Activated CD8-positive, alpha-beta T cell treated with anti-CD3 and anti-CD28 coated beads, Interleukin-2, amount 10 ng/mL, durations not matched to agents 7 days and 5 days (primary cell): Measurements from ENCODE around the gene IL17C. TPM values are rescaled to one million over a fixed set of nuclear protein-coding genes. Genes with fewer than 3 reads are reported as not detected.
"Not testable (repeated sequence)": the region's sequence is repeated elsewhere in the genome, so short reads cannot be mapped to it uniquely, and the experiment has no call there.

Source experiments
- ATAC-seq: fragments of 150-1000 bp; cut with Tn5 transposase; one replicate; pipeline ENCODE4 v1.10.0; 2021; ENCODE audit warnings: moderate library complexity
- CTCF ChIA-PET: fragments of 350-600 bp; sonication (Branson Sonifier 250); formaldehyde crosslinking; loops from one replicate; lab custom pipeline; 2021; ENCODE audit warnings: antibody characterized with exemption; lab: Charles Lee
- POLR2A ChIA-PET: fragments of 350-600 bp; sonication (Branson Sonifier 250); formaldehyde crosslinking; loops from one replicate; lab custom pipeline; 2021; ENCODE audit warnings: antibody characterized with exemption; lab: Charles Lee
- DNase-seq: peaks from one replicate; pipeline ENCODE4 v3.0.0-alpha.2; 2020
- H3K27ac Mint-ChIP-seq: one replicate; pipeline ENCODE4 v1.8.0; 2021; ENCODE audit warnings: mild to moderate bottlenecking, mixed read lengths
- H3K27me3 Mint-ChIP-seq: one replicate; pipeline ENCODE4 v1.8.0; 2021; ENCODE audit warnings: low read depth, mixed read lengths
- H3K36me3 Mint-ChIP-seq: one replicate; pipeline ENCODE4 v1.8.0; 2021; ENCODE audit warnings: low read depth, mixed read lengths
- H3K4me1 Mint-ChIP-seq: one replicate; pipeline ENCODE4 v1.8.0; 2021; ENCODE audit warnings: low read depth, mixed read lengths
- H3K4me3 Mint-ChIP-seq: one replicate; pipeline ENCODE4 v1.8.0; 2021; ENCODE audit warnings: mild to moderate bottlenecking, mixed read lengths
- H3K9me3 Mint-ChIP-seq: one replicate; pipeline ENCODE4 v1.8.0; 2022; ENCODE audit warnings: mixed read lengths; ENCODE audit not compliant: insufficient read depth
- total RNA-seq, 2 experiments: library from RNA; stranded (reverse); gene quantifications; one replicate each; pipeline ENCODE4 v1.2.3, GENCODE V29; 2021

IL17C gene
- total RNA-seq, 2 experiments from 2014 or later, result 0.37 TPM; not detected in 1

- H3K4me3 Mint-ChIP-seq, result no peak overlapping the region
- peaks cover 42% of the 10 kb centered on the region for H3K36me3 Mint-ChIP-seq
- no peaks in the 10 kb centered on the region for H3K4me1 Mint-ChIP-seq
- ATAC-seq, result no peak
- no peaks in the 10 kb centered on the region for H3K27me3 Mint-ChIP-seq
- POLR2A ChIA-PET, result no interaction called here
- H3K9me3 Mint-ChIP-seq, result no peaks in the 10 kb centered on the region
- DNase-seq, result no peak
- H3K27ac Mint-ChIP-seq, result no peak overlapping the region
- CTCF ChIA-PET, result no interaction called here
Observed at GRCh38 chr16:88599092-88599733, 39.2 kb upstream of the IL17C start.

GRCh38 chr16:88599825-88600538 lies 38.4 kb upstream of the IL17C start:
- DNase-seq (no peak), ATAC-seq (no peak)
- Mint-ChIP-seq H3K4me3 (no peak overlapping the region), H3K4me1 (no peaks in the 10 kb centered on the region), H3K36me3 (peaks cover 44% of the 10 kb centered on the region), H3K27me3 (no peaks in the 10 kb centered on the region), H3K27ac (no peak overlapping the region), H3K9me3 (no peaks in the 10 kb centered on the region)
- ChIA-PET POLR2A (no interaction called here), CTCF (no interaction called here)

- Mint-ChIP-seq H3K9me3 (no peaks in the 10 kb centered on the region), H3K4me1 (no peaks in the 10 kb centered on the region), H3K4me3 (no peak overlapping the region), H3K36me3 (peaks cover 41% of the 10 kb centered on the region), H3K27ac (no peak overlapping the region), H3K27me3 (no peaks in the 10 kb centered on the region)
- ChIA-PET CTCF (interaction anchor here (1.4 kb wide), 1 partner anchor 10 kb away, joined by 3 read pairs; no protein-coding TSS in a partner anchor), POLR2A (no interaction called here)
- no peak for ATAC-seq
- no peak for DNase-seq
Observed at GRCh38 chr16:88600539-88600896, 37.9 kb upstream of the IL17C start.

GRCh38 chr16:88601313-88602036 lies 36.9 kb upstream of the IL17C start:
- H3K36me3 Mint-ChIP-seq, result peaks cover 39% of the 10 kb centered on the region
- ATAC-seq (no peak), DNase-seq (no peak)
- no peak overlapping the region for H3K27ac Mint-ChIP-seq
- POLR2A ChIA-PET, result no interaction called here
- CTCF ChIA-PET, result interaction anchor here (1.4 kb wide), 1 partner anchor 9 kb away, joined by 3 read pairs; no protein-coding TSS in a partner anchor
- H3K4me3 Mint-ChIP-seq, result no peak overlapping the region
- H3K4me1 Mint-ChIP-seq, result no peaks in the 10 kb centered on the region
- H3K9me3 Mint-ChIP-seq, result no peaks in the 10 kb centered on the region
- no peaks in the 10 kb centered on the region for H3K27me3 Mint-ChIP-seq

- Mint-ChIP-seq H3K27me3 (no peaks in the 10 kb centered on the region), H3K27ac (no peak overlapping the region), H3K4me1 (no peaks in the 10 kb centered on the region), H3K4me3 (no peak overlapping the region), H3K9me3 (no peaks in the 10 kb centered on the region), H3K36me3 (peaks cover 40% of the 10 kb centered on the region)
- ChIA-PET CTCF (interaction anchor here (1.4 kb wide), 1 partner anchor 8 kb away, joined by 3 read pairs; no protein-coding TSS in a partner anchor), POLR2A (no interaction called here)
- DNase-seq (no peak), ATAC-seq (no peak)
Observed at GRCh38 chr16:88602091-88602490, 36.3 kb upstream of the IL17C start.

GRCh38 chr16:88605186-88606147 lies 32.9 kb upstream of the IL17C start:
- ATAC-seq (no peak), DNase-seq (no peak)
- Mint-ChIP-seq H3K27ac (no peak overlapping the region), H3K4me1 (no peaks in the 10 kb centered on the region), H3K27me3 (no peaks in the 10 kb centered on the region), H3K4me3 (no peak overlapping the region), H3K9me3 (no peaks in the 10 kb centered on the region), H3K36me3 (peaks cover 44% of the 10 kb centered on the region)
- CTCF ChIA-PET, result no interaction called here
- POLR2A ChIA-PET, result interaction anchor here (0.9 kb wide), 1 partner anchor 14 kb away, joined by 3 read pairs; no protein-coding TSS in a partner anchor

- ChIA-PET CTCF (no interaction called here), POLR2A (no interaction called here)
- Mint-ChIP-seq H3K4me1 (no peaks in the 10 kb centered on the region), H3K36me3 (peaks cover 44% of the 10 kb centered on the region), H3K4me3 (no peak overlapping the region), H3K27ac (no peak overlapping the region), H3K9me3 (no peaks in the 10 kb centered on the region), H3K27me3 (no peaks in the 10 kb centered on the region)
- DNase-seq (no peak), ATAC-seq (no peak)
Observed at GRCh38 chr16:88606148-88606757, 32.1 kb upstream of the IL17C start.

- DNase-seq (no peak), ATAC-seq (no peak)
- Mint-ChIP-seq H3K9me3 (no peaks in the 10 kb centered on the region), H3K4me3 (no peak overlapping the region), H3K4me1 (no peaks in the 10 kb centered on the region), H3K36me3 (peaks cover 42% of the 10 kb centered on the region), H3K27me3 (no peaks in the 10 kb centered on the region), H3K27ac (no peak overlapping the region)
- ChIA-PET POLR2A (no interaction called here), CTCF (interaction anchor here (1.7 kb wide), 1 partner anchor 12 kb away, joined by 7 read pairs; no protein-coding TSS in a partner anchor)
Observed at GRCh38 chr16:88608076-88608475, 30.3 kb upstream of the IL17C start.

GRCh38 chr16:88609426-88609825 lies 28.9 kb upstream of the IL17C start:
- H3K27me3 Mint-ChIP-seq, H3K9me3 Mint-ChIP-seq, H3K4me1 Mint-ChIP-seq, H3K27ac Mint-ChIP-seq, H3K4me3 Mint-ChIP-seq, DNase-seq, ATAC-seq: not testable (repeated sequence)
- POLR2A ChIA-PET, result interaction anchor here (1.2 to 1.3 kb wide), 2 partner anchors 9 to 15 kb away, joined by 3 read pairs; no protein-coding TSS in a partner anchor
- CTCF ChIA-PET, result interaction anchor here (0.6 to 1.1 kb wide), 3 partner anchors 8 to 395 kb away, joined by 3 to 4 read pairs (median 4); no protein-coding TSS in a partner anchor
- peaks cover 45% of the 10 kb centered on the region for H3K36me3 Mint-ChIP-seq

- Mint-ChIP-seq H3K27ac (no peak overlapping the region), H3K9me3 (no peaks in the 10 kb centered on the region), H3K4me3 (no peak overlapping the region), H3K36me3 (peaks cover 43% of the 10 kb centered on the region), H3K4me1 (no peaks in the 10 kb centered on the region), H3K27me3 (no peaks in the 10 kb centered on the region)
- DNase-seq, result no peak
- CTCF ChIA-PET, result interaction anchor here (1.0 to 1.1 kb wide), 2 partner anchors 9 to 10 kb away, joined by 3 to 4 read pairs; no protein-coding TSS in a partner anchor
- POLR2A ChIA-PET, result interaction anchor here (1.3 kb wide), 1 partner anchor 16 kb away, joined by 3 read pairs; no protein-coding TSS in a partner anchor
- no peak for ATAC-seq
Observed at GRCh38 chr16:88610080-88610479, 28.3 kb upstream of the IL17C start.
